SK-N-SH treated with all-trans-retinoic acid at 6 μM for 48 hours (cell line): ENCODE data around the gene FRMD3.

ENCODE experiments used
- ARNTL ChIP-seq: fragments of 450-650 bp; formaldehyde crosslinking; IDR thresholded peaks from 2 replicates; pipeline ENCODE4 v1.5.0; 2020; ENCODE audit warnings: low read depth, mild to moderate bottlenecking, moderate library complexity, borderline replicate concordance
- CSDC2 ChIP-seq: fragments of 250-450 bp; sonication (Bioruptor Pico); IDR thresholded peaks from 2 replicates; pipeline ENCODE4 v1.5.0; 2020; ENCODE audit warnings: mild to moderate bottlenecking, moderate library complexity
- CSRNP3 ChIP-seq: fragments of 250-450 bp; sonication (Bioruptor Pico); IDR thresholded peaks from 2 replicates; pipeline ENCODE4 v1.5.1; 2021; ENCODE audit warnings: mild to moderate bottlenecking, moderate library complexity
- TOX ChIP-seq: fragments of 250-450 bp; sonication (Bioruptor Pico); IDR thresholded peaks from 2 replicates; pipeline ENCODE4 v1.8.0; 2021; ENCODE audit warnings: mild to moderate bottlenecking, moderate library complexity, borderline replicate concordance
- ZFP3 ChIP-seq: fragments of 250-450 bp; sonication (Bioruptor Pico); IDR thresholded peaks from 2 replicates; pipeline ENCODE4 v1.5.0; 2020; ENCODE audit warnings: mild to moderate bottlenecking, moderate library complexity
- ZNF565 ChIP-seq: fragments of 450-650 bp; formaldehyde crosslinking; conservative IDR thresholded peaks from 2 replicates; pipeline ENCODE4 v1.5.0; 2020; ENCODE audit warnings: low read depth, mild to moderate bottlenecking, moderate library complexity
- ZNF70 ChIP-seq: fragments of 450-650 bp; formaldehyde crosslinking; IDR thresholded peaks from 2 replicates; pipeline ENCODE4 v1.5.0; 2020; ENCODE audit warnings: mild to moderate bottlenecking, moderate library complexity
- TF ChIP-seq, protein P1 (sequence below): fragments of 250-450 bp; sonication (Bioruptor Pico); IDR thresholded peaks from 2 replicates; pipeline ENCODE4 v1.8.0; 2020; ENCODE audit warnings: mild to moderate bottlenecking, moderate library complexity, borderline replicate concordance
- TF ChIP-seq, protein P2 (sequence below): fragments of 250-450 bp; sonication (Bioruptor Pico); IDR thresholded peaks from 2 replicates; pipeline ENCODE4 v1.5.1; 2020; ENCODE audit warnings: low read depth, mild to moderate bottlenecking, moderate library complexity

GRCh38 chr9:83472221-83472665, 66.0 kb downstream of the FRMD3 start:
- TF ChIP-seq, protein P1, sequence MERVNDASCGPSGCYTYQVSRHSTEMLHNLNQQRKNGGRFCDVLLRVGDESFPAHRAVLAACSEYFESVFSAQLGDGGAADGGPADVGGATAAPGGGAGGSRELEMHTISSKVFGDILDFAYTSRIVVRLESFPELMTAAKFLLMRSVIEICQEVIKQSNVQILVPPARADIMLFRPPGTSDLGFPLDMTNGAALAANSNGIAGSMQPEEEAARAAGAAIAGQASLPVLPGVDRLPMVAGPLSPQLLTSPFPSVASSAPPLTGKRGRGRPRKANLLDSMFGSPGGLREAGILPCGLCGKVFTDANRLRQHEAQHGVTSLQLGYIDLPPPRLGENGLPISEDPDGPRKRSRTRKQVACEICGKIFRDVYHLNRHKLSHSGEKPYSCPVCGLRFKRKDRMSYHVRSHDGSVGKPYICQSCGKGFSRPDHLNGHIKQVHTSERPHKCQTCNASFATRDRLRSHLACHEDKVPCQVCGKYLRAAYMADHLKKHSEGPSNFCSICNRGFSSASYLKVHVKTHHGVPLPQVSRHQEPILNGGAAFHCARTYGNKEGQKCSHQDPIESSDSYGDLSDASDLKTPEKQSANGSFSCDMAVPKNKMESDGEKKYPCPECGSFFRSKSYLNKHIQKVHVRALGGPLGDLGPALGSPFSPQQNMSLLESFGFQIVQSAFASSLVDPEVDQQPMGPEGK, result no peak
- TF ChIP-seq ZNF70 (CRISPR knock-in tag) (no peak), ARNTL (CRISPR knock-in tag) (no peak), ZNF565 (CRISPR knock-in tag) (no peak), ZFP3 (CRISPR knock-in tag) (no peak), TOX (no peak), CSDC2 (CRISPR knock-in tag) (no peak), CSRNP3 (CRISPR knock-in tag) (no peak)
- TF ChIP-seq, protein P2, sequence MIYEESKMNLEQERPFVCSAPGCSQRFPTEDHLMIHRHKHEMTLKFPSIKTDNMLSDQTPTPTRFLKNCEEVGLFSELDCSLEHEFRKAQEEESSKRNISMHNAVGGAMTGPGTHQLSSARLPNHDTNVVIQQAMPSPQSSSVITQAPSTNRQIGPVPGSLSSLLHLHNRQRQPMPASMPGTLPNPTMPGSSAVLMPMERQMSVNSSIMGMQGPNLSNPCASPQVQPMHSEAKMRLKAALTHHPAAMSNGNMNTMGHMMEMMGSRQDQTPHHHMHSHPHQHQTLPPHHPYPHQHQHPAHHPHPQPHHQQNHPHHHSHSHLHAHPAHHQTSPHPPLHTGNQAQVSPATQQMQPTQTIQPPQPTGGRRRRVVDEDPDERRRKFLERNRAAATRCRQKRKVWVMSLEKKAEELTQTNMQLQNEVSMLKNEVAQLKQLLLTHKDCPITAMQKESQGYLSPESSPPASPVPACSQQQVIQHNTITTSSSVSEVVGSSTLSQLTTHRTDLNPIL (CRISPR knock-in tag), result no peak
